Cardiac fibroblast (primary cell): ENCODE results near the gene ARAP2.

Experiments
- DNase-seq, 2 donors: peaks; one replicate each; pipeline versions ENCODE4 v3.0.0 to v3.0.0-alpha.2; 2010; ENCODE audit warnings: low read depth in 2 of 2
- H3K4me3 ChIP-seq, 2 donors: replicated peaks in 1 of 2; 1 replicate in 1 of 2; 2 replicates in 1 of 2; pipeline ENCODE4 v1.5.1; 2011; ENCODE audit warnings: low read depth in 2 of 2, low read length in 2 of 2, mild to moderate bottlenecking in 2 of 2, moderate library complexity in 1 of 2
- CTCF ChIP-seq: IDR thresholded peaks from one replicate; pipeline ENCODE4 v1.5.1; 2011; ENCODE audit warnings: low read depth, mild to moderate bottlenecking, low read length, inconsistent platforms

The ARAP2 gene

GRCh38 chr4:36056136-36056535 lies 188.2 kb downstream of the ARAP2 start:
- no peak for DNase-seq
- H3K4me3 ChIP-seq: no peak overlapping the region
- no peak for TF ChIP-seq CTCF

GRCh38 chr4:36054694-36055422 lies 189.5 kb downstream of the ARAP2 start:
- no peak overlapping the region for H3K4me3 ChIP-seq
- TF ChIP-seq CTCF: no peak
- no peak for DNase-seq

- DNase-seq: peak in 1 of 2 donors; percentile 1
- H3K4me3 ChIP-seq: no peak overlapping the region
- TF ChIP-seq CTCF: no peak
These were observed 190.4 kb downstream of the ARAP2 start for GRCh38 chr4:36053930-36054329.

GRCh38 chr4:36051634-36052033 lies 192.7 kb downstream of the ARAP2 start:
- no peak for TF ChIP-seq CTCF
- DNase-seq: no peak
- no peak overlapping the region for H3K4me3 ChIP-seq

- no peak overlapping the region for H3K4me3 ChIP-seq
- no peak for DNase-seq
- TF ChIP-seq CTCF: no peak
These were observed 198.3 kb downstream of the ARAP2 start for GRCh38 chr4:36046026-36046425.

- no peak for DNase-seq
- TF ChIP-seq CTCF: no peak
- no peak overlapping the region for H3K4me3 ChIP-seq
These were observed 200.4 kb downstream of the ARAP2 start for GRCh38 chr4:36043901-36044300.

GRCh38 chr4:36043241-36043640 lies 201.1 kb downstream of the ARAP2 start:
- TF ChIP-seq CTCF: no peak
- DNase-seq: no peak
- H3K4me3 ChIP-seq: no peak overlapping the region
